GM23338 (cell line): ENCODE measurements around the gene HERPUD2. TPM values are rescaled to one million over a fixed set of nuclear protein-coding genes. Genes with fewer than 3 reads are reported as not detected.

Source experiments
- ATAC-seq: fragments of 200-7000 bp; cut with Tn5 transposase; 3 replicates; pipeline ENCODE4 v1.9.1; 2020
- DNase-seq: peaks from one replicate; pipeline ENCODE4 v3.0.0-alpha.2; 2015; ENCODE audit warnings: low spot score
- H2AFZ ChIP-seq: fragments of 200-600 bp; sonication (generic); 2 replicates; pipeline ENCODE4 v1.8.0; 2016; ENCODE audit warnings: antibody characterized with exemption, mild to moderate bottlenecking, moderate library complexity
- H3F3A ChIP-seq: fragments of 200-600 bp; sonication (generic); replicated peaks from 2 replicates; pipeline ENCODE4 v1.8.0; 2017; ENCODE audit warnings: antibody characterized with exemption, mixed run types, low read depth
- H3K27ac ChIP-seq: fragments of 200-600 bp; sonication (generic); 2 replicates; pipeline ENCODE4 v1.6.1; 2016; ENCODE audit warnings: low read depth
- H3K27me3 ChIP-seq: fragments of 200-600 bp; sonication (generic); 2 replicates; pipeline ENCODE4 v1.8.0; 2016; ENCODE audit warnings: mild to moderate bottlenecking, mixed run types, moderate library complexity; ENCODE audit not compliant: insufficient read depth
- H3K36me3 ChIP-seq: fragments of 200-600 bp; sonication (generic); 2 replicates; pipeline ENCODE4 v1.8.0; 2016; ENCODE audit warnings: mild to moderate bottlenecking; ENCODE audit not compliant: insufficient read depth
- H3K4me1 ChIP-seq: fragments of 200-600 bp; sonication (generic); 2 replicates; pipeline ENCODE4 v1.8.0; 2016; ENCODE audit warnings: mild to moderate bottlenecking, moderate library complexity; ENCODE audit not compliant: insufficient read depth
- H3K4me2 ChIP-seq: fragments of 200-600 bp; sonication (generic); 2 replicates; pipeline ENCODE4 v1.7.1; 2017; ENCODE audit warnings: mixed run types
- H3K4me3 ChIP-seq: fragments of 200-600 bp; sonication (generic); 2 replicates; pipeline ENCODE4 v1.6.1; 2016; ENCODE audit warnings: mixed run types
- H3K79me2 ChIP-seq: fragments of 200-600 bp; sonication (generic); replicated peaks from 2 replicates; pipeline ENCODE4 v1.8.0; 2017; ENCODE audit warnings: mild to moderate bottlenecking; ENCODE audit not compliant: insufficient read depth
- H3K9me2 ChIP-seq: fragments of 200-600 bp; sonication (generic); 2 replicates; pipeline ENCODE4 v1.8.0; 2017; ENCODE audit not compliant: insufficient read depth
- H4K20me1 ChIP-seq: fragments of 200-600 bp; sonication (generic); replicated peaks from 2 replicates; pipeline ENCODE4 v1.8.0; 2017; ENCODE audit warnings: mild to moderate bottlenecking; ENCODE audit not compliant: insufficient read depth
- H3K27ac Mint-ChIP-seq: 2 replicates; pipeline ENCODE4 v1.8.0; 2020; ENCODE audit warnings: inconsistent platforms, mild to moderate bottlenecking, moderate library complexity, mixed read lengths
- H3K27me3 Mint-ChIP-seq: 3 replicates; pipeline ENCODE4 v1.8.0; 2022; ENCODE audit warnings: low read depth, mild to moderate bottlenecking, moderate library complexity, mixed read lengths, inconsistent platforms; ENCODE audit not compliant: insufficient read depth, poor library complexity
- H3K36me3 Mint-ChIP-seq: 3 replicates; pipeline ENCODE4 v1.8.0; 2021; ENCODE audit warnings: low read depth, mild to moderate bottlenecking, inconsistent platforms, moderate library complexity, mixed read lengths
- H3K4me1 Mint-ChIP-seq: 3 replicates; pipeline ENCODE4 v1.8.0; 2020; ENCODE audit warnings: mild to moderate bottlenecking, inconsistent platforms, mixed read lengths
- H3K4me3 Mint-ChIP-seq: 3 replicates; pipeline ENCODE4 v1.8.0; 2021; ENCODE audit warnings: moderate library complexity, mild to moderate bottlenecking, inconsistent platforms, mixed read lengths
- H3K9me3 Mint-ChIP-seq: 3 replicates; pipeline ENCODE4 v1.8.0; 2020; ENCODE audit warnings: moderate library complexity, mild to moderate bottlenecking, inconsistent platforms, mixed read lengths
- CTCF ChIP-seq, 2 experiments: fragments of 200-600 bp in 1 of 2; sonication (generic) in 1 of 2; conservative IDR thresholded peaks; 2 replicates each; pipeline versions ENCODE4 v1.5.1 to v1.6.1; 2016 to 2017; ENCODE audit warnings: antibody characterized with exemption in 2 of 2, low read depth in 2 of 2, mild to moderate bottlenecking in 2 of 2, moderate library complexity in 1 of 2
- ETS1 ChIP-seq: IDR thresholded peaks from 2 replicates; pipeline ENCODE4 v1.6.1; 2016; ENCODE audit warnings: antibody characterized with exemption
- EZH2 ChIP-seq: fragments of 200-600 bp; sonication (generic); IDR thresholded peaks from one replicate; pipeline ENCODE4 v1.8.0; 2017; ENCODE audit warnings: antibody characterized with exemption, mild to moderate bottlenecking, low read depth; ENCODE audit not compliant: unreplicated experiment
- POLR2AphosphoS5 ChIP-seq: IDR thresholded peaks from 2 replicates; pipeline ENCODE4 v1.6.1; 2016; ENCODE audit warnings: antibody characterized with exemption, low read depth
- REST ChIP-seq: IDR thresholded peaks from one replicate; pipeline ENCODE4 v1.6.1; 2018; ENCODE audit warnings: antibody characterized with exemption; ENCODE audit not compliant: unreplicated experiment
- STAT1 ChIP-seq: IDR thresholded peaks from one replicate; pipeline ENCODE4 v1.6.1; 2016; ENCODE audit warnings: antibody characterized with exemption; ENCODE audit not compliant: unreplicated experiment
- ZNF462 ChIP-seq: fragments of 250-450 bp; sonication (Bioruptor Pico); IDR thresholded peaks from 2 replicates; pipeline ENCODE4 v1.5.0; 2020; ENCODE audit warnings: mild to moderate bottlenecking, moderate library complexity
- polyA plus RNA-seq: library from polyadenylated mRNA; unstranded; fragments of >200 nt; fragmentation: Nextera tagmentation; extraction: Ambion mirVana; gene quantifications from 2 replicates; pipeline ENCODE4 v1.2.1, GENCODE V29; 2016
- total RNA-seq: library from RNA; depleted of rRNA; stranded (reverse); fragments of >200 nt; shearing (Covaris generic); gene quantifications from 2 replicates; pipeline ENCODE4 v1.2.3, GENCODE V29; 2014

The HERPUD2 gene
- total and polyA plus RNA-seq, 2 experiments from 2014 or later: 8.0 to 12.0 TPM

GRCh38 chr7:35723011-35723410, 28.1 kb upstream of the HERPUD2 start:
- DNase-seq (no peak), ATAC-seq (no peak)
- no peaks in the 10 kb centered on the region for H3K9me3 Mint-ChIP-seq
- no peak overlapping the region for H3K27ac Mint-ChIP-seq
- no peaks in the 10 kb centered on the region for H3K27me3 ChIP-seq
- no peaks in the 10 kb centered on the region for H3K36me3 Mint-ChIP-seq
- no peak overlapping the region for H3K4me3 Mint-ChIP-seq
- no peaks in the 10 kb centered on the region for H3K4me1 ChIP-seq
- no peak overlapping the region for H3K27ac ChIP-seq
- TF ChIP-seq STAT1 (no peak), POLR2AphosphoS5 (no peak), ETS1 (no peak), CTCF (conservative IDR thresholded peaks at IDR 0.05; ENCODE audit: low read depth in 2 of 2) (no peak), ZNF462 (no peak), REST (no peak), EZH2 (no peak)
- H2AFZ ChIP-seq: no peak overlapping the region
- no peaks in the 10 kb centered on the region for H3F3A ChIP-seq
- H3K27me3 Mint-ChIP-seq: no peaks in the 10 kb centered on the region
- no peak overlapping the region for H3K4me3 ChIP-seq
- no peaks in the 10 kb centered on the region for H3K36me3 ChIP-seq
- H3K4me2 ChIP-seq: no peak overlapping the region
- H4K20me1 ChIP-seq: no peaks in the 10 kb centered on the region
- H3K79me2 ChIP-seq: no peaks in the 10 kb centered on the region
- H3K9me2 ChIP-seq: no peaks in the 10 kb centered on the region
- no peaks in the 10 kb centered on the region for H3K4me1 Mint-ChIP-seq
